HEK293 (cell line): Measurements from ENCODE around the gene ITGA4.
A peak's percentile ranks its signal among the peaks of the same experiment; 100 is the strongest.

Experiments
- CTCF ChIA-PET: fragments of 350-600 bp; formaldehyde crosslinking; extraction: SDS; loops from one replicate; lab custom pipeline; 2021; ENCODE audit warnings: antibody characterized with exemption; lab: Yijun Ruan, JAX
- POLR2A ChIA-PET: fragments of 300-600 bp; formaldehyde crosslinking; extraction: SDS; loops from one replicate; lab custom pipeline; 2020; ENCODE audit warnings: antibody characterized with exemption, inconsistent platforms; lab: Yijun Ruan, JAX
- H3K27ac ChIP-seq: fragments of 200-500 bp; sonication (Bioruptor generic); 2 replicates; pipeline ENCODE4 v1.5.1; 2014; ENCODE audit warnings: low read depth, low read length, control low read depth, inconsistent platforms; ENCODE audit errors: extremely low read depth
- H3K36me3 ChIP-seq, 2 experiments: fragments of 200-500 bp in 1 of 2; sonication (Bioruptor generic) in 1 of 2; 1 replicate in 1 of 2; 2 replicates in 1 of 2; pipeline ENCODE4 v1.5.1; 2014 to 2017; ENCODE audit warnings: inconsistent platforms in 2 of 2, low read length in 2 of 2; ENCODE audit not compliant: control insufficient read depth in 2 of 2, insufficient read depth in 1 of 2
- H3K4me1 ChIP-seq: fragments of 200-500 bp; sonication (Bioruptor generic); 2 replicates; pipeline ENCODE4 v1.5.1; 2014; ENCODE audit warnings: mild to moderate bottlenecking, low read length, inconsistent platforms; ENCODE audit not compliant: control insufficient read depth, insufficient read depth
- H3K4me3 ChIP-seq: 2 replicates; pipeline ENCODE4 v1.5.1; 2011; ENCODE audit warnings: low read depth, mild to moderate bottlenecking, control low read depth, low read length, moderate library complexity
- H3K9me3 ChIP-seq: fragments of 200-500 bp; sonication (Bioruptor generic); 2 replicates; pipeline ENCODE4 v1.5.1; 2014; ENCODE audit warnings: low read depth, low read length, inconsistent platforms; ENCODE audit not compliant: control insufficient read depth, insufficient read depth
- CTCF ChIP-seq: fragments of 450-650 bp; formaldehyde crosslinking; IDR thresholded peaks from 2 replicates; pipeline ENCODE4 v1.5.1; 2016; ENCODE audit warnings: missing biosample characterization, missing genetic modification characterization
- EGR2 ChIP-seq: fragments of 450-650 bp; formaldehyde crosslinking; IDR thresholded peaks from 2 replicates; pipeline ENCODE4 v1.5.1; 2016; ENCODE audit warnings: low read depth, missing biosample characterization, missing genetic modification characterization
- GLIS2 ChIP-seq: fragments of 450-650 bp; formaldehyde crosslinking; IDR thresholded peaks from 2 replicates; pipeline ENCODE4 v1.5.1; 2016; ENCODE audit warnings: missing biosample characterization, missing genetic modification characterization
- KLF1 ChIP-seq: fragments of 450-650 bp; formaldehyde crosslinking; IDR thresholded peaks from 2 replicates; pipeline ENCODE4 v1.5.1; 2016; ENCODE audit warnings: missing biosample characterization, missing genetic modification characterization
- KLF7 ChIP-seq: fragments of 450-650 bp; formaldehyde crosslinking; IDR thresholded peaks from 2 replicates; pipeline ENCODE4 v1.5.1; 2016; ENCODE audit warnings: missing biosample characterization, missing genetic modification characterization, borderline replicate concordance
- KLF8 ChIP-seq: fragments of 450-650 bp; formaldehyde crosslinking; IDR thresholded peaks from 2 replicates; pipeline ENCODE4 v1.5.1; 2016; ENCODE audit warnings: missing biosample characterization, missing genetic modification characterization
- KLF9 ChIP-seq: fragments of 450-650 bp; formaldehyde crosslinking; IDR thresholded peaks from 2 replicates; pipeline ENCODE4 v1.5.1; 2016; ENCODE audit warnings: missing biosample characterization, missing genetic modification characterization, low read depth
- PBX3 ChIP-seq: sonication (generic); formaldehyde crosslinking; IDR thresholded peaks from 2 replicates; pipeline ENCODE4 v1.8.1; 2022; ENCODE audit warnings: mild to moderate bottlenecking, moderate library complexity, missing genetic modification reagents
- SP7 ChIP-seq: fragments of 450-650 bp; formaldehyde crosslinking; IDR thresholded peaks from 2 replicates; pipeline ENCODE4 v1.5.1; 2016; ENCODE audit warnings: missing biosample characterization, missing genetic modification characterization
- YY1 ChIP-seq: fragments of 450-650 bp; formaldehyde crosslinking; IDR thresholded peaks from 2 replicates; pipeline ENCODE4 v1.5.1; 2018; ENCODE audit warnings: missing biosample characterization, missing genetic modification characterization
- ZBTB17 ChIP-seq: fragments of 450-650 bp; formaldehyde crosslinking; IDR thresholded peaks from 2 replicates; pipeline ENCODE4 v1.5.1; 2016; ENCODE audit warnings: missing biosample characterization, missing genetic modification characterization
- ZBTB20 ChIP-seq: fragments of 450-650 bp; formaldehyde crosslinking; IDR thresholded peaks from 2 replicates; pipeline ENCODE4 v1.5.1; 2016; ENCODE audit warnings: missing biosample characterization, missing genetic modification characterization
- ZBTB26 ChIP-seq: fragments of 450-650 bp; formaldehyde crosslinking; optimal IDR thresholded peaks from 2 replicates; pipeline ENCODE3; 2016; ENCODE audit warnings: missing biosample characterization, mild to moderate bottlenecking, missing genetic modification characterization
- ZBTB8A ChIP-seq: fragments of 450-650 bp; formaldehyde crosslinking; IDR thresholded peaks from 2 replicates; pipeline ENCODE4 v1.5.1; 2016; ENCODE audit warnings: missing biosample characterization, missing genetic modification characterization
- ZFHX2 ChIP-seq: fragments of 450-650 bp; formaldehyde crosslinking; conservative IDR thresholded peaks from 2 replicates; pipeline ENCODE4 v1.5.1; 2016; ENCODE audit warnings: missing biosample characterization, missing genetic modification characterization
- ZIC2 ChIP-seq: fragments of 450-650 bp; formaldehyde crosslinking; IDR thresholded peaks from 2 replicates; pipeline ENCODE4 v1.5.1; 2016; ENCODE audit warnings: missing biosample characterization, missing genetic modification characterization
- ZNF211 ChIP-seq: fragments of 450-650 bp; formaldehyde crosslinking; IDR thresholded peaks from 2 replicates; pipeline ENCODE4 v1.5.1; 2016; ENCODE audit warnings: low read depth, missing biosample characterization, missing genetic modification characterization
- ZNF221 ChIP-seq: fragments of 450-650 bp; formaldehyde crosslinking; IDR thresholded peaks from 2 replicates; pipeline ENCODE4 v1.5.1; 2017; ENCODE audit warnings: missing biosample characterization, missing genetic modification characterization, borderline replicate concordance
- ZNF311 ChIP-seq: fragments of 450-650 bp; formaldehyde crosslinking; IDR thresholded peaks from 2 replicates; pipeline ENCODE4 v1.5.1; 2017; ENCODE audit warnings: missing biosample characterization, missing genetic modification characterization, borderline replicate concordance
- ZNF366 ChIP-seq: fragments of 450-650 bp; formaldehyde crosslinking; conservative IDR thresholded peaks from 2 replicates; pipeline ENCODE4 v1.5.1; 2016; ENCODE audit warnings: missing biosample characterization, missing genetic modification characterization
- ZNF398 ChIP-seq: fragments of 450-650 bp; formaldehyde crosslinking; IDR thresholded peaks from 2 replicates; pipeline ENCODE4 v1.5.1; 2017; ENCODE audit warnings: missing biosample characterization, missing genetic modification characterization
- ZNF501 ChIP-seq: fragments of 450-650 bp; formaldehyde crosslinking; IDR thresholded peaks from 2 replicates; pipeline ENCODE4 v1.5.1; 2016; ENCODE audit warnings: missing biosample characterization, missing genetic modification characterization
- ZNF623 ChIP-seq: fragments of 450-650 bp; formaldehyde crosslinking; IDR thresholded peaks from 2 replicates; pipeline ENCODE4 v1.5.1; 2016; ENCODE audit warnings: missing biosample characterization, missing genetic modification characterization
- ZNF692 ChIP-seq: fragments of 450-650 bp; formaldehyde crosslinking; IDR thresholded peaks from 2 replicates; pipeline ENCODE4 v1.5.1; 2016; ENCODE audit warnings: missing biosample characterization, missing genetic modification characterization
- ZNF704 ChIP-seq: fragments of 450-650 bp; formaldehyde crosslinking; IDR thresholded peaks from 2 replicates; pipeline ENCODE4 v1.5.1; 2016; ENCODE audit warnings: missing biosample characterization, missing genetic modification characterization
- ZNF707 ChIP-seq: fragments of 450-650 bp; formaldehyde crosslinking; IDR thresholded peaks from 2 replicates; pipeline ENCODE4 v1.5.1; 2016; ENCODE audit warnings: missing biosample characterization, missing genetic modification characterization
- ZNF776 ChIP-seq: fragments of 450-650 bp; formaldehyde crosslinking; IDR thresholded peaks from 2 replicates; pipeline ENCODE4 v1.5.0; 2017; ENCODE audit warnings: missing biosample characterization, missing genetic modification characterization, borderline replicate concordance
- ZNF843 ChIP-seq: fragments of 450-650 bp; formaldehyde crosslinking; IDR thresholded peaks from 2 replicates; pipeline ENCODE4 v1.5.1; 2016; ENCODE audit warnings: missing biosample characterization, missing genetic modification characterization
- ZSCAN30 ChIP-seq: fragments of 450-650 bp; IDR thresholded peaks from 2 replicates; pipeline ENCODE4 v1.5.1; 2018; ENCODE audit warnings: missing biosample characterization, mild to moderate bottlenecking, missing genetic modification characterization, moderate library complexity

ITGA4 gene

GRCh38 chr2:181457121-181457740 lies at the start of gene ITGA4:
TSS of gene ITGA4 (plus strand) at chr2:181457386. CDS start at chr2:181457655, 269 bp downstream.
- CTCF ChIA-PET: interaction anchor here (0.5 to 2.2 kb wide), 16 partner anchors 9 to 460 kb away, joined by 3 to 12 read pairs (median 4); no protein-coding TSS in a partner anchor
- TF ChIP-seq ZNF398: peak; percentile 14; the same call in 1 of the 2 replicates
- peak; percentile 58; the same call in 1 of the 2 replicates for TF ChIP-seq KLF8
- TF ChIP-seq GLIS2 (tag by site-specific recombination): peak; percentile 68; the same call in 1 of the 2 replicates
- TF ChIP-seq EGR2 (tag by site-specific recombination): peak; percentile 27; the same call in 1 of the 2 replicates
- peak; percentile 72; the same call in 1 of the 2 replicates for TF ChIP-seq ZNF692 (tag by site-specific recombination)
- peak; percentile 21; the same call in 1 of the 2 replicates for TF ChIP-seq KLF7 (tag by site-specific recombination)
- TF ChIP-seq ZBTB26 (tag by site-specific recombination): peak; percentile 87
- peak; percentile 28; the same call in 1 of the 2 replicates for TF ChIP-seq KLF9 (tag by site-specific recombination)
- no peak for TF ChIP-seq ZNF704 (tag by site-specific recombination)
- TF ChIP-seq ZIC2 (tag by site-specific recombination): peak; percentile 25; the same call in 1 of the 2 replicates
- TF ChIP-seq ZSCAN30 (tag by site-specific recombination): peak; percentile 84
- TF ChIP-seq CTCF (tag by site-specific recombination): peak; percentile 89
- peak; percentile 18; the same call in 1 of the 2 replicates for TF ChIP-seq YY1 (tag by site-specific recombination)
- peak; percentile 9; the same call in 1 of the 2 replicates for TF ChIP-seq ZNF501 (tag by site-specific recombination)
- TF ChIP-seq ZNF311 (tag by site-specific recombination): no peak
- TF ChIP-seq PBX3 (CRISPR knock-in tag): 0 out of 2 replicates have a peak, but pooled peaks have one; percentile 65
- TF ChIP-seq SP7: 0 out of 2 replicates have a peak, but pooled peaks have one; percentile 11
- no peak for TF ChIP-seq ZNF707
- peak; percentile 55; the same call in 1 of the 2 replicates for TF ChIP-seq ZBTB17 (tag by site-specific recombination)
- no peak for TF ChIP-seq ZNF843 (tag by site-specific recombination)
- TF ChIP-seq ZNF221 (tag by site-specific recombination): no peak
- TF ChIP-seq ZNF776 (tag by site-specific recombination): no peak
- TF ChIP-seq ZBTB8A (tag by site-specific recombination): peak; percentile 57
- peak; percentile 58; the same call in 1 of the 2 replicates for TF ChIP-seq ZNF366
- TF ChIP-seq ZBTB20: no peak; the same call in 1 of the 2 replicates
- peak; percentile 27 for TF ChIP-seq KLF1 (tag by site-specific recombination)
- no peak for TF ChIP-seq ZNF623 (tag by site-specific recombination)
- TF ChIP-seq ZFHX2 (tag by site-specific recombination): peak; percentile 57
- no peak for TF ChIP-seq ZNF211

More at GRCh38 chr2:181457121-181457740, at the start of gene ITGA4:
- Histone ChIP-seq H3K4me3 (peak within 1 kb of the TSS; percentile 73), H3K27ac (peak within 1 kb of the TSS; percentile 67; the same call in 1 of the 2 replicates), H3K9me3 (no peaks in the 10 kb centered on the region), H3K36me3 (no peaks in the 10 kb centered on the region), H3K4me1 (peaks cover 4% of the 10 kb centered on the region)
- POLR2A ChIA-PET: interaction anchor here (0.9 to 1.2 kb wide), 2 partner anchors 216 to 258 kb away, joined by 3 read pairs; no protein-coding TSS in a partner anchor
